NCI-H2029 (cell line): ENCODE measurements around the gene PRRC2A.
"Not testable (repeated sequence)": the region's sequence is repeated elsewhere in the genome, so short reads cannot be mapped to it uniquely, and the experiment has no call there.

ENCODE experiments used
- DNase-seq: peaks from one replicate; lab custom pipeline; 2025; lab: John Stamatoyannopoulos, UW

The PRRC2A gene

DNA sequence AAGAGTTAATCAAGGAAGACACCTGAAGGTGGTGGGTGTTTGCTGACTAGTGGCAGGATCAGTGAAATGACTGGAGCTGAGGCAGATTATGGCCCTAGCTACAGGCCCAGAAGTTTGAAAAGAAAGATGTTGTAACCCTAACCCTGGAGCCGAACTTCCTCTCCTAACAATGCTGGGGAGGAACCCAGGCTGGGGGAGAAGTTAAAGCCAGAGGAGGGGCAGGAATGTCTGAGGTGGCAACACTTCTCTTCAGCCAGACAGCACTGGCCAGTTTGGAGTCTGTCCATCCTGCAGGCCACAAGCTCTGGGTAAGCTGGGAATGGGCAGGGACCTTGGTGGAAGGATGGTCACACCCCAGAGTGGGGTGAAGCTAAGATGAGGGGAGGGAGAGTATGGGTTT lies 34.5 kb upstream of the PRRC2A start, which contains the start of gene LST1:
LST1 (plus strand) TSS at position 270 of the 400 bp plus-strand sequence. CDS start 1,023 bp downstream, outside the sequence.
- no peak for DNase-seq

DNA sequence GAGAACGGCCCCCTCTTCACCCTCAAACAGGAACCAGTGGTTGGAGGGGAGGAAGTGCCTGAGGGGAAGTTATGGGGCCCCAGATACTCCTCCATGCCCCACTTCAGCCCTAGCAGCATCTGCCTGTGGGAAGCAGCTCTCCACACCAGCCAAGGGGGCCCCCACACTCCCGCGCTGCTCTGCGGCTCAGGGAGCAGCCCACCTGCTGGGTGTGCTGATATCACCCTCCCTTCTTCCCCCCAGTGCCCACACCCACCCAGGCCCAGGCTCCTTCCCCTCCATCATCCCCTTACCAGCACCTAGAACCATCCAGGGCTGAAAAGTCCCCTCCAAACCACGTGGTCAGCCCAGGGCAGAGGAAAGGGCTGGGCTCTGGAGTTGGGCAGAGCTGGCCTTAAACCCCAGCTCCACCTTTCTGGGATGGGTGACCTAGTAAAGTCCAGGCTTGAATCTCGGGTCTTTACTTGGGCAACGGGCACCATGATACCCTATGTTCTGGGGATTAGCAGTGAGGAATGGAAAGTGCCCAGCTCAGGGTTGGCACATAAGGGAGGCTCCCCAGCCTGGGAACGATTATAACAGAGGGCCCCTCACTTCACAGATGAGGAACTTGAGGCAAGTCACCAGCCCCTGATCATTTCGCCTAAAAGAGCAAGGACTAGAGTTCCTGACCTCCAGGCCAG lies 33.8 kb upstream of the PRRC2A start:
- DNase-seq: no peak

DNA sequence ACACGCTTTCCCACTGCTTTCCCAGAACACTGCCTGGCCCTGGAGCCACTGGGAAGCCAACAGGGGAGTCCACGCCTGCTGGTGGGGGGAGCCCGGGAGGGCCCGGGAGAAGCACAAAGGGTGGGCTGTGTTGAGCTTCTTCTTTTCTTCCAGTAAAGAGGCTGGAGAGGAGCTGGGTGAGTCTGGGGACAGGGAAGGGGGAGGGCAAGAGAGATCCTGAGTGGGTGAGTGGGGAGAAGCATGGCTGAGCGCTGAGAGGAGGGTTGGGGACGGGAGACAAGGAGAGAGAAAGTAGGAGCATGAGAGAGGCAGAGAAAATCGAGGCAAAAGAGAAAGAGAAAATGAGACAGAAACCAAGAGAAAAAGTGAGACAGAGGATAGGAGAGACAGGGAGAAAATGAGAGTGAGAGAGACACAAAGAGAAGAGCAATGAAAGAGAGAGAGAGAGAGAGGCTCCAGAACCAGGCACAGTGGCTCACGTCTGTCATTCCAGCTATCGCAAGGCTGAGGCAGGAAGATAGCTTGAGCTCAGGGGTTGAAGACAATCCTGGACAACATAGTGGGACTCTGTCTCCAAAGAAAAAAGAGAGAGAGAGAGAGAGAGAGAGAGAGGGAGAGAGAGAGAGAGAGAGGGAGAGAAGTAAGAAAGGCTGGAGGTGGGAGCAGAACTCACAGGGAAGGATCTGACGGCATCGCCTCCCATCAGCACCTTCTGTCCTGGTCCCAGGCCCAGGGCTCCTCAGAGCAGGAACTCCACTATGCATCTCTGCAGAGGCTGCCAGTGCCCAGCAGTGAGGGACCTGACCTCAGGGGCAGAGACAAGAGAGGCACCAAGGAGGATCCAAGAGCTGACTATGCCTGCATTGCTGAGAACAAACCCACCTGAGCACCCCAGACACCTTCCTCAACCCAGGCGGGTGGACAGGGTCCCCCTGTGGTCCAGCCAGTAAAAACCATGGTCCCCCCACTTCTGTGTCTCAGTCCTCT lies 32.4 kb upstream of the PRRC2A start:
- DNase-seq: no peak

DNA sequence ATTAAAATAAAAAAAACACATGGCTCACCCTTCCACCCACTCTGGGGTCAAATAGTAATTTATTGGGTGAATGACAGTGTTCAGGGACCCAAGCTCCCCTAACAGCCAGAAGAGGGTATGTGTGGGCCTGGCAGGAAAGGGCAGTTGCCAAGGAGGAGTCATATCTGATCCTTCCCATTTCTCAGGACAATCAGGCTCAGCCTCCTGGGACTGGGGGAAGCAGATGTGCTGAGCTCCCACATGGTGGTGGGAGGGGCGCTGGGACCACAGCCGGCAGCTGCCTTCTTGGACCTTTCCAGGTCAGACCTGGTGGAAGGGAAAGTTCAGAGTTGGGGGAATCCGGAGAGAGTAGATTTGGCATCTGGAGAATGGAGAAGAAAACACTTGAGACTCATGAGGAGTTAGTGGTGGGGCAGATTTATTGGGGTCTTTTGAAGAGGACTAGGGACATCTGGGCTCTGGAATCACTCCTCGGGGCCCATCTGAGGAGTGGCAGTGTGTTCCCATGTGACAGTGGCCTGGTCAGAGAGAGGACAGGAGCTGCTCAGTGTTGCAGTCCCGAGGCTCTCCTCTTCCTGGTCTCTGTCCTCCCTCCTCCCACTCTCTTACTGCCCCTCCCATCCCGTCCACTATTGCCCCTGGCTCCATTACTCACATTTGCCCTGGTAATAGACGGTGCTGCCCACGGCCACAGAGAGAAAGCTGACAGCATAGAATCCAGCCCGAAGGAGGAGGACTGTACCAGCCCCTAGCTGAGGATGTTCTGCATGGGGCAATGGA lies 31.5 kb upstream of the PRRC2A start:
- DNase-seq: no peak

DNA sequence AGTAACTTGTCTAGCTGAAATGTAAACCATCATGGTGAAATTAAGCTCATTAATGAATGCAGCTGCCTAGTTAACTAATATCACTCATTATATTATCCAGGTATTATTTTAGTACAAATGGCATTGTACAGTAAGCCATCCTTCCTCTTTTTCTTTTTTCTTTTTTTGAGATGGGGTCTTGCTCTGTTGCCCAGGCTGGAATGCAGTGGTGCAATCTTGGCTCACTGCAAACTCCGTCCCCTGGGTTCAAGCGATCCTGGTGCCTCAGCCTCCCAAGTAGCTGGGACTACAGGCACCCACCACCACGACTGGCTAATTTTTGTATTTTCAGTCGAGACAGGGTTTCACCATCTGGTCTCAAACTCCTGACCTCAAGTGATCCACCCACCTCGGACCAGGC lies 29.8 kb upstream of the PRRC2A start:
- DNase-seq: not testable (repeated sequence)

DNA sequence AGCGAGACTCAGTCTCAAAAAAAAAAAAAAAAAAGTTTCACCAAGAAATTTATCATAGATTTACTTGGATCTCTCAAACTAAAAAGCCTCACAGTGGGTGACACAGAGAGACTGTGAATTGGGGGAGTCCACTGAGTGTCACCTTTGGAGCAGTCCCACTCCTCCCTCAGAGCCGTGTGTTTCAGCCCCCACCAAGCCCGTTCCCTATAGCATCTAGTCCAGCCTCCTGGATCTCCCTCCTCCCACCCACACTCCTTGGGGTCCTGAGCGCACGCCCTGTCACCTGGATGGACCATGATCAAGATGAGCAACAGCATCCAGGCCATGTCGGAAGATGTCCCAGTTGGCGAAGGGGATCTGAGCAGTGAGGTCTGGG lies 28.1 kb upstream of the PRRC2A start:
- no peak for DNase-seq

DNA sequence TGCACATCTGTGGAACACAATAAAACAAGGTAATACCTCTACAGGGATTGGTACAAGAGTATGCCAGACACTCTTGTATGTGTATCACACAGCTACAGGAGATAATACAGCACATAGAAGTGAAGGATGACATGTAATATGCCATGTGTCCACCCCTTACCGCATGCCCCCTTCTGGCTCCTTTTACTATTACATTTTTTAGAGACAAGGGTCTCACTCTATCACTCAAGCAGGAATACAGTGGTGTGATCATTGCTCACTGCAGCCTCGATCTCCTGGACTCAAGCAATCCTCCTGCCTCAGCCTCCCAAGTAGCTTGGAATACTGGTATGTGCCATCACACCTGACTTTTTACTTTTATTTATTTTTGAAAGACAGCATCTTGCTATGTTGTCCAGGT lies 23.5 kb upstream of the PRRC2A start:
- DNase-seq: no peak

DNA sequence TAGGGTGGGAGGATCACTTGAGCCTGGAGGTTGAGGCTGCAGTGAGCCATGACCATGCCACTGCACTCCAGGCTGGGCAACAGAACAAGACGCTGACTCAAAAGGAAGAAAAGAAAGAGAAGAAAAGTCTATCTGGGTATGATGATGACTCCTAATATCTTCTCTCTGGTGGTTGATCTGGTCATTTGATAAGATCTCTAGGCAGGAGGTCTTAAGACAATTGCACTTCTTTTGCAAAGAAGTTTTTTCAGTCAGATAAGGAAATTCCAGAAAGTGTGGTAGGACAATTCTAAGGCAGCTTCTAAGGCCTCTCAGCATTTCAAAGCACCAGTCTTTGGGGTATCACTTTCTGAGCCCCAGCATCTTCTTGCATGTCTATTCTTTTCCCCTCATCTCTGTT lies 13.2 kb upstream of the PRRC2A start:
- DNase-seq: no peak

DNA sequence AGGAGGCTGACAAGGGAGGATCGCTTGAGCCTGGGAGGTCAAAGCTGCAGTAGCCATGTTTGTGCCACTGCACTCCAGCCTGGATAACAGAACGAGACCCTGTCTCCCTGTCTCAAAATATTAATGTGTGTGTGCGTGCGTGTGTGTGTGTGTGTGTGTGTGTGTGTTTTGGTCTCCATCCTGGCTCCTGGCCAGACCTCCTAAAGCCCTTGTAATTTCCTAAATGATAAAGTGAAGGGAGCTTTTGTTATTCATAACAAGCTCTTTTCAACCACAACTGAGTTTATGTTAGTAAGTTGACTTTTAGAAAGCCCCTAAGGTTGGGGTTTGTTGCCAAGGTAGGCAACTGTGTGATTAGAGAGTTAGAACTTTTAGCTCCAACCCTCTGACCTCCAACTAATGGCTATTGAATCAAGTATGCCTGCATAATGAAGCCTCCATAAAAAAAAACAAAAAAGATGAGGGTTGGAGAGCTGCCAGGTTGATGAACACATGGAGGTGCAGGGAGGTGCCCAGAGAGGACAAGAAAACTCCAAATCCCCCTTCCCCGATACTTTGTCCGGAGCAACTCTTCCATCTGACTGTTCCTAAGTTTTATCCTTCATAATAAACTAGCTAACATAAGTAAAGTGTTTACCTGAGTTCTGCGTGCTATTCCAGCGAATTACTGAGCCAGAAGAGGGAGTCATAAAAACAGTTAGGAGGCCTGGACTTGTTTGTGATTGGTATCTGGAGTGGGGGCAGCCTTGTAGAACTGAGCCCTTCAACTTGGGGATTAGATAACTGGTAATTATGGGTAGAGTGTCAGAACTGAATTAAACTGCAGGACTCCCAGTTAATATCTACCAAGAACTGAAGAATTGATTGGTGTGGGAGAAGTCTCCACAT lies 10.8 kb upstream of the PRRC2A start:
- no peak for DNase-seq

DNA sequence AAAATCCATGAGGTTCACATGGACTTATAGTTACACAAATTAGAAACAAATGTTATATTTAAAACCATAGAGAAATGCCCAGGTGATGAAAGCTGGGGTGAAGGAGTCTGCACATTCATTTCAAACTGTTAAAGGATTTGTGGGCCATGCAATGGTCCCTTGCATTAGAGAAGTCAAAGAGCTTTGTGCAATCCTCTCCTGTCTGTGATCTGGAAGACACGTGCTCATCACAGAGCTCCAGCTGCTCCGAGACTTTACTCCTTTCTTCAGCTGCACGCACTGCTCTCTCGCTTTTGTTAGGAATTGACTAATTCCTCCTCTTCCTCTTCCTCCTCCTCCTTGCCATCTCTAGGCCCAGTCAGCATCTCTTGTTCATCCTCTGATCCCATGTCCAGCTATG lies 9.5 kb upstream of the PRRC2A start:
- no peak for DNase-seq

DNA sequence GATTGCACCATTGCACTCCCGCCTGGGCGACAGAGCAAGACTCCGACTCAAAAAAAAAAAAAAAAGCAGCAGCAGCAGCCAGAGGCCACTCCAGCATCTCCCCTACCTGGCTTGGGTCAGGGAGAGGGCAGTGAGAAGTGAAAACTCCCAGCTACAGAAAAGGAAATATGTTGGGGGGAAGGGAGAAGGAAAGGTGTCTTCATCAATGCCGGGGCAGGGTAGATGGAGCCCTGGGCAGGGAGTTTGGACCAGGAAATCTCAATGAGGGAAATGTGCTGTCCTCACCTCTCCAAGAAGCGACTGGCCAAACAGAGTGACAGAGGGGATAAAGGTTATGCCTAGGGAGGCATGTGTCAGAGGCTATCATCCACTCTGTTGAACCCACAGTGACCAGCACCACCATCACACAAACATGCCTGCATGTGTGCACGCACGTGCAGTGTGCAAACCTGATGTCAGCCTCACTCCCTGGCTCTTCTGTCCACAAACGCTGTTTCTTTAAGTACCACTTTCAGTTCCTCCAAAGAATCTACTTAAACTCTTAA lies 6.4 kb upstream of the PRRC2A start:
- no peak for DNase-seq

DNA sequence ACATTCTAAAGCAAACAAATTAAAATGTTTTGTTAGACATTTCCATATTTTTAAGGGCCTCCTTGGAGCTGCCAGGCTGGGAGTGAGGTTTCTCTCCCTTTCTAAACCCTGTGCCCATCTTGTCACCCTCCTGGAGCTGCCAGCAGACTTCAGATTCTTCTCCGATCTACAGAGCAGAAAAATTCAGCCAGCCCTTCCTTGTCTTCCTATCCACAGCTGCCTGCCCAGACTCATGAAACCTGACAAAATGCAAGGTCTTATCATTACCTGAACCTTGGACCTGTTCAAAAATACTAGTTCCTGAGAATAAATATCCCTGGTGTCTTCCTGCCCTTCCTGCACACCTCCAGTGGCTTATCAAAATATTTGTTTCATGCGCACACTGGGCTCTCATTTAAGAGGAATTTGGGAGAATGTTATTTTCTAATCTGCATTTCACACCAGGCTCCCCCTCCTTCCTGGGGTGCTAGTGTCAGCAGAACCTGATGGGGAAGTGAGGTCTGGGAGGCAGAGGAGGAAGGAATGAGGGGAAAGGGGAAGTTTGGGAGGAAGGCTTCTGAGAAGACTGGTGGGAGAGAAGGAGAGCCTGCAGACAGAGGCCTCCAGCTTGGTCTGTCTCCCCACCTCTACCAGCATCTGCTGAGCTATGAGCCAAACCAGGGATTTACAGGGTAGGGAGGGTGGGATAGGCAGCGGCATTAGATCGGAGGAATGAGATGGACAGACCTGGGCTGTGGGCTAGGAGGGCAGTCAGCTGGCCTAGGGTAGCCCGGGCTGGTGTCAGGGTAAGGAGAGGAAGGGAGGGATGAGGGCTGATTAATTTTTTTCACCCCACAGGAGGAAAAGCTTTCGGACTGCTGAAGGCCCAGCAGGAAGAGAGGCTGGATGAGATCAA lies 5.6 kb upstream of the PRRC2A start, which contains the start of gene AIF1:
AIF1 (plus strand) TSS at position 551 of the 895 bp plus-strand sequence; CDS start at position 647, 96 bp downstream.
- DNase-seq: no peak

DNA sequence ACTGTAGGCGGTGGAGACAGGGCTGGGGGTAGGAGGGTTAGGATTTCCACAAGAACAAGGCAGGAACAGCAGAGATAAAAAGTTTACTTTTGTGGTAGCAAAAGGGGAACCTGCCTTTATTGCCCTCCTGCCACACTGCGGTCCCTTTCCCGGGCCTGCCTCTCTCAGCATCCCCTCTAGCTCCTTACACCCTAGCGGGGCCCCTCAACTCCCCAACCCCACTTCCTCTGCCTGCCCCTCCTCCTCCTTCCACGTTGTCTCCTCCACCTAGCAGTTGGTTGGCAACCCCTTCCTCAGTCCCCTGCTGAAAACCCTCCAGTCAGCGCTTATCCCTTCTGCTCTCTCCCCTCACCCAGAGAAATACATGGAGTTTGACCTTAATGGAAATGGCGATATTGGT lies 4.8 kb upstream of the PRRC2A start:
- DNase-seq: no peak

DNA sequence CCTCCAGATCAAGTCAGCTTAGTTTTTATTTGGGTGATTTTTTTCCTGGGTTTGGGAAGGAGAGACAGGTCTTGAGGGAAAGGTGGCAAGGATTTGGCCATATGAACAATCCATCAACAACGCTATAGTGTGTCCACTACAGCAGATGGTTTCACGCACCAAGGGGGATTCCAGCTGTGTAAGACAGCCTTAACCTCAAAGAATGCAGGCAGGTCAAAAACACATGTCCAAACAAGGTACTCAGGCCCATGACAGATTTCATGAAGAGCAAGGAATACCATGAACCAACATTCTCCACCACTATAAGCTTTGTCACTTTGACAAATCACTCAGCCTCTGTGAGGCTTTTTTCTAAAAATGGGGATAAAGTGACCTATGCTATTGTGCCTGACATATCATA lies 3.5 kb upstream of the PRRC2A start:
- no peak for DNase-seq

DNA sequence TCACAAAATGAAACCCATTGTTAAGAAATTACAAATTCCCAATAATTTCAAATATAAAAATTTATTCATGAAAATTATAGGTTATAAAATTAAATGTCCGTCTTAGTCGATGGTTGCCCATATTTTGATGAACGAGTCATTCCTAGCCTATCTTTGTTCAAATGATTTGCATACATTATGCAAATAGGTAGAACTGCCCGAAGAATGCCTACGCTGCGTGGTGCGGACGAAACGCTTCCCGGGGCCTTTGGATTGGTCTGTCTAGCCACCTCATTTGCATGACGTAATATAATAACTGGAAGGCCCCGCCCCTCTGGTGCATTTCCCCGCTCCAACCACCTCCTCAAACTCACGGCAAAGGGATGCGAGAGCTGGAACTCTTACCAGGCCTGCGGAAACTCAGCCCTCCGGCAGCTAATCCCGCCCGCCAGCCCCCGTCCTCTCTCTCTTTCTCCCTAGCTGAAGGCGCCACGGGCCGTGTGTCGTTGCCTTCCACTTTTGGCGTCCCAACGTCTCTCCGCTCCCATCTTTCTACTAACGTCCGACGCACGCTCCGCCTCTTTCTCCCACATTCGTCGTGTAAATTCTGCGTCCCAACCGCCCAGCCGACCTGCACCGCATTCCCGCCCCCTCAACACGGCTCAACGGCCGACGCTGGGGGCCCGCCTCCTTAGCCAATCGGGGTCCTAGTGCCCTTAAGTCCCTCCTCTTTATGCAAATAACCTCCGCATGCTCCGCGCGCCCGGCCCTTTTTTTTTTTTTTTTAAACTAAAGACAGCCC lies 520 bp upstream of the PRRC2A start:
- DNase-seq: peak; percentile 99

DNA sequence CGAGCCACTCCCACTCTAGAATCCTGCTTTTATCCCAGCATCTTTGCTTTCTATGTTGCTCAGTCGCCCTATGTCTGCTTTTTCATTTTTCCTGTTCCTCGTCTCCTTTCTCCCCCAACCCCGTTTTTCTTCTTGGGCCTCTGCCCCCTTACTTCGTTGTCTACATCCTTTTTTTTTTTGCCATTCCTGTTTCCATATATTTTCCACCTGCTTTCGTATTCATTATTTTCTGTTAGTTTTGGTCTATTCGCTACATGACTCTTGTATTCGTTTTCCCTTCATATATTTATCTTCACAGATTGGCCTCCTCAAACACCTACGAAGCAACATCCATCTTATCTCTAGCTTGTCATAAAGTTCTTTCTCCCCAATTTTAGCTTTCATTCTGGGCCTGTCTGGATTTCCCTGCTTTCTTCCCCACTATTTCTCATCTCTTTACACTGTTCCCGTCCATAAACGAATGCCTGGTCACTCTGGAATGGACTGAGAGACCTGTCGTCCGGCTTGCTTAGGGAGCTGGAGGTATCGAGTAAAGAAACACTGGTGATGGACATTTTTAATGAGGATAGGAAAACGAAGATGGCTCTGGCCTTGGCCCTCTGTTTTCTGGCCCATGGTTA lies 915 bp downstream of the PRRC2A start:
- no peak for DNase-seq

DNA sequence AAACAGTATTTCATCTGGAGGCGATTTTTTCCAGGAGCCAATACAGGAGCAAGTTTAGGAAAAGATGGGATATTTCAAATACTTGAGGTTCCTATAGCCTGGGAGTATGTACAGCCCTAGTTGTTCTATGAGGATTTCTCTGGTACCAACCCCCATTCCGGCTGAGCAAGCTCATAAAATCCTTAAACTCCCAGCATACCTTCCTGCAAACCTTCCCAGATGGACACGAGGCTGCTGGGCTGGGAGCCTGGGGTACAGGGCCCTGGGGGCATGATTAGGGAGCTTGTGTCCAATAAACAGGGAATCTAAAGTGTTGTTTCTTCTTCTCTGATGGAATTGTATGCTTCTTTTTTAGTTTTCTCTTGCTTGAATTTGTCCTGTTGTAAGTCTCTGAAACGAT lies 1.5 kb downstream of the PRRC2A start:
- DNase-seq: no peak

DNA sequence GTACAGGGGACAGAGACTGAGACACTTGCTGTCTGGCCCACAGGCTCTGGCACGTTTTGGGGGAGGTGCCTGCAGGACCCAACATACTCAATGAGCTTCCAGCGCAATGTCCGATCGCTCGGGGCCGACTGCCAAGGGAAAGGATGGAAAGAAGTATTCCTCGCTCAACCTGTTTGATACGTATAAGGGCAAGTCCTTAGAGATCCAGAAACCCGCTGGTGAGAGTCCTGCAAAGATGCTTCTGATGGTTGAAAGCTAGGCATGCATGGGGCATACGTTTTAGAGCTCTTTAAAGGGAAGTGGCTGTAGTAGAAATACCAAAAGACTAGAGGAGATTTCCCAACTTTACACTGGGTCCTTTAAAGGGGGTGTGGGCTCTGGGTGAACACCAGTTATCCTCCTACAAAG lies 2.2 kb downstream of the PRRC2A start:
- no peak for DNase-seq

DNA sequence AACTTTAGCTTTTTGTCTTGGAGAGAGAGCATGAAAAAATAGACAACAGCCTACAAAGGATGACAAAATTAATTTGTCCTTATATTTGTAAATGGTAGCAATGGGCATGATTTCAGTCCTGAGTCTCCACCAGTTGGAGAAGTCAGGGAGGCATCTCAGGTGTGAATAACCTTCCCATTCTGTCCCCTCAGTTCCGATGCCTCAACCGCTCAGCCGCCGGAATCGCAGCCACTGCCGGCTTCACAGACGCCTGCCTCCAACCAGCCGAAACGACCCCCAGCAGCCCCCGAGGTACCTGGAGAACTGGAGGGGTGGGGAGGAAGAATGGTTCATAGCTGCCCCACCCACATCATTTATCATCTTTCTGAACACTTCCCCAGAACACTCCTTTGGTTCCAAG lies 3.6 kb downstream of the PRRC2A start:
- no peak for DNase-seq
